H1 (cell line): ENCODE data around the gene NT5C1B. TPM values are rescaled to one million over a fixed set of nuclear protein-coding genes. Genes with fewer than 3 reads are reported as not detected.

Experiments
- CTCF ChIA-PET: fragments of 300-600 bp; sonication (Branson Sonifier 250); formaldehyde crosslinking; loops from one replicate; lab custom pipeline; 2021; ENCODE audit not compliant: partially characterized antibody; lab: Charles Lee
- POLR2A ChIA-PET: fragments of 300-600 bp; sonication (Branson Sonifier 250); formaldehyde crosslinking; loops from one replicate; lab custom pipeline; 2021; ENCODE audit warnings: inconsistent platforms; ENCODE audit not compliant: partially characterized antibody; lab: Charles Lee
- DNase-seq, 2 experiments: peaks; one replicate each; pipeline versions ENCODE4 v3.0.0 to v3.0.0-alpha.2; 2010 to 2022; ENCODE audit warnings: low spot score in 2 of 2, low read depth in 1 of 2, mixed read lengths in 1 of 2
- FAIRE-seq: peaks from 2 replicates; lab custom pipeline; 2011; peaks lifted over from hg19 to GRCh38; lab: Jason Lieb, UNC
- H2AFZ ChIP-seq: 2 replicates; pipeline ENCODE4 v1.8.1; 2012; ENCODE audit warnings: low read length, inconsistent platforms
- H2AK5ac ChIP-seq: 2 replicates; pipeline ENCODE4 v1.6.1; 2013; ENCODE audit warnings: low read depth, low read length
- H2BK120ac ChIP-seq: replicated peaks from 2 replicates; pipeline ENCODE3; 2013; ENCODE audit warnings: low read depth, low read length, inconsistent platforms
- H2BK12ac ChIP-seq: 2 replicates; pipeline ENCODE4 v1.6.1; 2013; ENCODE audit warnings: low read depth, low read length
- H2BK15ac ChIP-seq: 2 replicates; pipeline ENCODE4 v1.6.1; 2013; ENCODE audit warnings: low read length
- H2BK20ac ChIP-seq: 2 replicates; pipeline ENCODE4 v1.6.1; 2013; ENCODE audit warnings: low read length
- H2BK5ac ChIP-seq: 2 replicates; pipeline ENCODE4 v1.6.1; 2013; ENCODE audit warnings: low read depth, low read length
- H3K14ac ChIP-seq: 2 replicates; pipeline ENCODE4 v1.6.1; 2013; ENCODE audit warnings: inconsistent platforms; ENCODE audit not compliant: insufficient read length
- H3K18ac ChIP-seq: 2 replicates; pipeline ENCODE4 v1.6.1; 2013; ENCODE audit warnings: low read length; ENCODE audit errors: extremely low read depth
- H3K23ac ChIP-seq: 2 replicates; pipeline ENCODE4 v1.6.1; 2013; ENCODE audit warnings: inconsistent platforms; ENCODE audit not compliant: insufficient read length
- H3K23me2 ChIP-seq: 2 replicates; pipeline ENCODE4 v1.6.1; 2013; ENCODE audit warnings: low read depth, low read length
- H3K27ac ChIP-seq: 2 replicates; pipeline ENCODE4 v1.6.1; 2011; ENCODE audit warnings: low read depth, low read length, inconsistent platforms
- H3K27me3 ChIP-seq, 4 experiments: replicated peaks in 1 of 4; 1 replicate in 1 of 4; 2 replicates in 3 of 4; pipeline versions ENCODE4 v1.6.1 to v1.8.1; 2011 to 2013; ENCODE audit warnings: low read length in 3 of 4, mild to moderate bottlenecking in 3 of 4, inconsistent platforms in 2 of 4, mixed read lengths in 2 of 4, moderate library complexity in 1 of 4; ENCODE audit not compliant: control insufficient read depth in 3 of 4, insufficient read depth in 3 of 4; ENCODE audit errors: extremely low read depth in 1 of 4
- H3K36me3 ChIP-seq, 4 experiments: 2 replicates each; pipeline versions ENCODE4 v1.6.1 to v1.8.1; 2011 to 2013; ENCODE audit warnings: mild to moderate bottlenecking in 4 of 4, low read length in 3 of 4, moderate library complexity in 2 of 4, control low read depth in 1 of 4, inconsistent platforms in 1 of 4; ENCODE audit not compliant: insufficient read depth in 4 of 4, control insufficient read depth in 2 of 4
- H3K4ac ChIP-seq: replicated peaks from 2 replicates; pipeline ENCODE3; 2013; ENCODE audit warnings: low read length, low read depth, mixed read lengths, inconsistent platforms; ENCODE audit not compliant: insufficient read length
- H3K4me1 ChIP-seq, 4 experiments: replicated peaks in 1 of 4; 1 replicate in 1 of 4; 2 replicates in 3 of 4; pipeline versions ENCODE4 v1.6.1 to v1.8.1; 2011 to 2013; ENCODE audit warnings: low read length in 3 of 4, inconsistent platforms in 2 of 4, mixed read lengths in 1 of 4; ENCODE audit not compliant: insufficient read depth in 4 of 4, control insufficient read depth in 3 of 4
- H3K4me2 ChIP-seq, 2 experiments: 2 replicates each; pipeline versions ENCODE4 v1.6.1 to v1.8.1; 2011 to 2013; ENCODE audit warnings: low read depth in 2 of 2, low read length in 2 of 2, control low read depth in 1 of 2, inconsistent platforms in 1 of 2, mild to moderate bottlenecking in 1 of 2; ENCODE audit not compliant: insufficient read depth in 1 of 2
- H3K4me3 ChIP-seq, 4 experiments: fragments of 200-600, 300-600 bp in 1 of 4; sonication (generic), shearing (Covaris generic), sonication (Bioruptor Twin) in 1 of 4; 2 replicates each; pipeline versions ENCODE4 v1.5.1 to v1.8.1; 2011 to 2016; ENCODE audit warnings: low read length in 4 of 4, low read depth in 3 of 4, control low read depth in 2 of 4, inconsistent platforms in 2 of 4, mild to moderate bottlenecking in 2 of 4, mixed read lengths in 1 of 4, moderate library complexity in 1 of 4; ENCODE audit not compliant: insufficient read depth in 2 of 4; ENCODE audit errors: extremely low read depth in 1 of 4
- H3K56ac ChIP-seq: replicated peaks from 2 replicates; pipeline ENCODE3; 2013; ENCODE audit warnings: low read depth, mild to moderate bottlenecking, mixed read lengths, low read length, inconsistent platforms; ENCODE audit not compliant: insufficient read length
- H3K79me1 ChIP-seq: 2 replicates; pipeline ENCODE4 v1.6.1; 2013; ENCODE audit warnings: low read depth, low read length, control low read depth
- H3K79me2 ChIP-seq, 2 experiments: 2 replicates each; pipeline versions ENCODE4 v1.6.1 to v1.8.1; 2012 to 2013; ENCODE audit warnings: low read length in 2 of 2, mild to moderate bottlenecking in 2 of 2, inconsistent platforms in 1 of 2; ENCODE audit not compliant: insufficient read depth in 2 of 2, control insufficient read depth in 1 of 2
- H3K9ac ChIP-seq, 4 experiments: replicated peaks in 1 of 4; 1 replicate in 1 of 4; 2 replicates in 3 of 4; pipeline versions ENCODE4 v1.6.1 to v1.8.1; 2011 to 2013; ENCODE audit warnings: low read depth in 3 of 4, low read length in 3 of 4, control low read depth in 2 of 4, mild to moderate bottlenecking in 2 of 4, moderate library complexity in 2 of 4, inconsistent platforms in 1 of 4; ENCODE audit errors: extremely low read depth in 1 of 4
- H3K9me3 ChIP-seq, 2 experiments: 2 replicates each; pipeline versions ENCODE4 v1.6.1 to v1.8.1; 2012 to 2013; ENCODE audit warnings: mild to moderate bottlenecking in 2 of 2, moderate library complexity in 2 of 2, control low read depth in 1 of 2, inconsistent platforms in 1 of 2, low read depth in 1 of 2, low read length in 1 of 2, mixed read lengths in 1 of 2; ENCODE audit not compliant: insufficient read depth in 2 of 2
- H4K20me1 ChIP-seq, 2 experiments: replicated peaks in 1 of 2; 2 replicates each; pipeline versions ENCODE3 to v1.8.1; 2011 to 2013; ENCODE audit warnings: inconsistent platforms in 2 of 2, low read length in 2 of 2, mild to moderate bottlenecking in 1 of 2; ENCODE audit not compliant: insufficient read depth in 2 of 2, control insufficient read depth in 1 of 2
- H4K5ac ChIP-seq: 2 replicates; pipeline ENCODE4 v1.6.1; 2013; ENCODE audit warnings: low read length, low read depth, mixed read lengths, inconsistent platforms; ENCODE audit not compliant: insufficient read length
- H4K8ac ChIP-seq: 2 replicates; pipeline ENCODE4 v1.8.0; 2013; ENCODE audit warnings: mild to moderate bottlenecking, moderate library complexity, low read length, inconsistent platforms; ENCODE audit not compliant: insufficient read depth; ENCODE audit errors: extremely low read depth
- H4K91ac ChIP-seq: replicated peaks from 2 replicates; pipeline ENCODE3; 2013; ENCODE audit warnings: low read length, mixed read lengths, inconsistent platforms; ENCODE audit not compliant: insufficient read length
- CBX8 ChIP-seq: fragments of 300-800, 300-1000 bp; sonication (generic); IDR thresholded peaks from 2 replicates; pipeline ENCODE4 v1.7.1; 2016; ENCODE audit warnings: low read depth, low read length, borderline replicate concordance
- CHD1 ChIP-seq: IDR thresholded peaks from 2 replicates; pipeline ENCODE4 v1.6.1; 2012; ENCODE audit warnings: low read depth, low read length, improper control_type of control experiment
- EGR1 ChIP-seq: IDR thresholded peaks from 2 replicates; pipeline ENCODE4 v1.6.1; 2011; ENCODE audit warnings: low read depth, low read length, borderline replicate concordance
- GTF2F1 ChIP-seq: IDR thresholded peaks from 2 replicates; pipeline ENCODE4 v1.6.1; 2012; ENCODE audit warnings: low read depth, low read length, improper control_type of control experiment, borderline replicate concordance
- SP4 ChIP-seq: IDR thresholded peaks from 2 replicates; pipeline ENCODE4 v1.6.1; 2012; ENCODE audit warnings: low read length, inconsistent platforms
- TAF7 ChIP-seq: optimal IDR thresholded peaks from 2 replicates; pipeline ENCODE3; 2011; ENCODE audit warnings: low read depth, mild to moderate bottlenecking, inconsistent platforms, low read length, moderate library complexity, borderline replicate concordance
- USF2 ChIP-seq: IDR thresholded peaks from 2 replicates; pipeline ENCODE4 v1.6.1; 2011; ENCODE audit warnings: low read length, improper control_type of control experiment
- WGBS, 2 experiments: shearing (Covaris generic) in 1 of 2; methylation state at CpG; one replicate each; pipeline versions ENCODE4 v1.1.6 to v1.1.7; 2013 to 2015; ENCODE audit warnings: low lambda C conversion rate in 2 of 2, mixed read lengths in 2 of 2, inconsistent platforms in 1 of 2, low coverage in 1 of 2, missing lambda C conversion rate in 1 of 2; ENCODE audit not compliant: insufficient replicate concordance in 2 of 2, insufficient coverage in 1 of 2, insufficient read length in 1 of 2; ENCODE audit errors: extremely low coverage in 1 of 2, missing lambda C conversion rate in 1 of 2; 5-methylcytosine and 5-hydroxymethylcytosine counted together
- polyA plus RNA-seq, 7 experiments: library from polyadenylated mRNA; depleted of rRNA in 3 of 7; stranded (reverse) in 5 of 7; unstranded in 2 of 7; fragments of >200 nt in 5 of 7; fragments of 200-250 nt in 2 of 7; gene quantifications; 1 replicate in 5 of 7; 2 replicates in 1 of 7; 4 replicates in 1 of 7; pipeline versions ENCODE4 v1.2.1 to v1.2.3, GENCODE V29; 2011 to 2013; ENCODE audit warnings: missing spikeins in 2 of 7, mixed read lengths in 2 of 7
- total RNA-seq: library from RNA; stranded (reverse); fragmentation: NEBNext Ultra II Directional; extraction: Animal tissue kit (Norgen Biotek cat#: 25700); gene quantifications from 2 replicates; pipeline ENCODE4 v1.2.1, GENCODE V29; 2021

NT5C1B gene
- total and polyA plus RNA-seq, 2 of the 8 experiments (the other 6 are each of a cell fraction or from before 2014, with no cell fraction given) = not detected

GRCh38 chr2:18611604-18612003 is 22.2 kb upstream of the NT5C1B start:
- H3K27me3 ChIP-seq = no peaks in the 10 kb centered on the region

More at GRCh38 chr2:18611604-18612003, 22.2 kb upstream of the NT5C1B start:
- H3K4ac ChIP-seq = no peak overlapping the region
- H2BK15ac ChIP-seq = no peak overlapping the region
- H3K4me3 ChIP-seq = no peak overlapping the region
- H3K23ac ChIP-seq = no peak overlapping the region
- H3K79me2 ChIP-seq = no peaks in the 10 kb centered on the region
- TF ChIP-seq CHD1 = no peak
- no peak for TF ChIP-seq GTF2F1
- TF ChIP-seq TAF7 = no peak
- no peak for TF ChIP-seq EGR1
- TF ChIP-seq CBX8 = no peak
- TF ChIP-seq USF2 = no peak
- TF ChIP-seq SP4 = no peak
- TF ChIP-seq, all 59 proteins: peak for 0
- no peak overlapping the region for H3K14ac ChIP-seq
- no peak overlapping the region for H4K91ac ChIP-seq
- no peak overlapping the region for H3K27ac ChIP-seq
- H3K36me3 ChIP-seq = no peaks in the 10 kb centered on the region
- no peak overlapping the region for H2BK120ac ChIP-seq
- no peak overlapping the region for H2BK12ac ChIP-seq
- FAIRE-seq (no peak), DNase-seq (no peak)
- H3K18ac ChIP-seq = no peak overlapping the region
- H4K5ac ChIP-seq = no peak overlapping the region
- H2BK5ac ChIP-seq = no peak overlapping the region
- CTCF ChIA-PET = interaction anchor here (0.6 to 2.2 kb wide), 2 partner anchors 12 to 93 kb away, joined by 3 to 7 read pairs; no protein-coding TSS in a partner anchor
- H3K4me2 ChIP-seq = no peak overlapping the region
- H4K8ac ChIP-seq = no peak overlapping the region
- no peaks in the 10 kb centered on the region for H3K9me3 ChIP-seq
- no peaks in the 10 kb centered on the region for H3K23me2 ChIP-seq
- H2BK20ac ChIP-seq = no peak overlapping the region
- H3K4me1 ChIP-seq = no peaks in the 10 kb centered on the region
- H2AFZ ChIP-seq = no peak overlapping the region
- no peaks in the 10 kb centered on the region for H4K20me1 ChIP-seq
- H2AK5ac ChIP-seq = no peak overlapping the region
- WGBS, 2 experiments = 100% methylated on average over 1 of the region's 1 CpG; no CpG with 5 or more reads in 1 of the 2 experiments
- H3K9ac ChIP-seq = no peak overlapping the region
- no peak overlapping the region for H3K56ac ChIP-seq
- POLR2A ChIA-PET = no interaction called here
- H3K79me1 ChIP-seq = no peaks in the 10 kb centered on the region
